H1 (cell line): ENCODE results near the gene CCDC127. TPM values are rescaled to one million over a fixed set of nuclear protein-coding genes. Genes with fewer than 3 reads are reported as not detected.

Experiments
- RAD21 ChIP-seq, 2 experiments: IDR thresholded peaks in 1 of 2; conservative IDR thresholded peaks in 1 of 2; 2 replicates each; pipeline ENCODE4 v1.6.1; 2011; ENCODE audit warnings: low read depth in 2 of 2, low read length in 2 of 2, improper control_type of control experiment in 1 of 2, inconsistent platforms in 1 of 2, mild to moderate bottlenecking in 1 of 2, moderate library complexity in 1 of 2
- SP4 ChIP-seq: IDR thresholded peaks from 2 replicates; pipeline ENCODE4 v1.6.1; 2012; ENCODE audit warnings: low read length, inconsistent platforms
- SRF ChIP-seq: IDR thresholded peaks from 2 replicates; pipeline ENCODE4 v1.6.1; 2011; ENCODE audit warnings: mild to moderate bottlenecking, low read depth, low read length, moderate library complexity
- polyA plus RNA-seq, 7 experiments: library from polyadenylated mRNA; depleted of rRNA in 3 of 7; stranded (reverse) in 5 of 7; unstranded in 2 of 7; fragments of >200 nt in 5 of 7; fragments of 200-250 nt in 2 of 7; gene quantifications; 1 replicate in 5 of 7; 2 replicates in 1 of 7; 4 replicates in 1 of 7; pipeline versions ENCODE4 v1.2.1 to v1.2.3, GENCODE V29; 2011 to 2013; ENCODE audit warnings: missing spikeins in 2 of 7, mixed read lengths in 2 of 7
- total RNA-seq: library from RNA; stranded (reverse); fragmentation: NEBNext Ultra II Directional; extraction: Animal tissue kit (Norgen Biotek cat#: 25700); gene quantifications from 2 replicates; pipeline ENCODE4 v1.2.1, GENCODE V29; 2021

The CCDC127 gene
- total and polyA plus RNA-seq, 2 of the 8 experiments (the other 6 are each of a cell fraction or from before 2014, with no cell fraction given), result 2.9 to 8.0 TPM

DNA sequence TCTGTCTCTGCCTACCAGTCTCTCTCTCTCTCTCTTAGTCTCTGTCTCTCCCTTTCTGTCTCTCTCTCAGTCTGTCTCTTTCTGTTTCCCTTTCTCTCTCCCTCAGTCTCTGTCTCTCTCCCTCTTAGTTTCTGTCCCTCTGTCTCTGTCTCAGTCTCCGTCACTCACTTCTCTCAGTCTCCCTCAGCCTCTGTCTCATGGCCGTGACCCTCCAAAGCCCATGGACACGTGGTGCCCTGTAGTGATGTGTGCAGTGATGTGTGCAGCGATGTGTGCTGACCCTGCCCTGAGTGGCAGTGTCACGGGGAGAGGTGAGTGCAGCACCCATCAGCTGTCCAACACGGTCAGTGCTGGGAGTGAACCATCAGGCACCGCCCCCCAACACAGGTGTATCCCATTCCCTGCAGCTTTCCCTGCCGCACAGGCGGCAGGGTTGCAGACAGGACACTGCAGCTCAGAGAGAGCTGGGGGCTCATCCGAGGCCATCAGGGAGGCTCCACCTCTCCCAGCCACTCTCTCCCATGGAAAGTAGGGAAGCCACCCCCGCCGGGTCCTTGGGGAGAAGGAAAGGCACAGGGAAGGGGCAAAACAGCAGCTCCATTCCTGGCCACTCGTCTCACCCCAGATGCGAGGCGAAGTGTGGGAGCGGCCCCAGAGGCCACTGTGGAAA, 27.5 kb downstream of the CCDC127 start (continued):
- TF ChIP-seq RAD21 (IDR thresholded peaks at IDR 0.05 in 1 of 2, conservative IDR thresholded peaks at IDR 0.05 in 1 of 2; ENCODE audit: low read depth in 2 of 2, low read length in 2 of 2) (no peak), SRF (no peak), SP4 (no peak)
